ENCODE data around the gene GLDN.

The GLDN gene

DNA sequence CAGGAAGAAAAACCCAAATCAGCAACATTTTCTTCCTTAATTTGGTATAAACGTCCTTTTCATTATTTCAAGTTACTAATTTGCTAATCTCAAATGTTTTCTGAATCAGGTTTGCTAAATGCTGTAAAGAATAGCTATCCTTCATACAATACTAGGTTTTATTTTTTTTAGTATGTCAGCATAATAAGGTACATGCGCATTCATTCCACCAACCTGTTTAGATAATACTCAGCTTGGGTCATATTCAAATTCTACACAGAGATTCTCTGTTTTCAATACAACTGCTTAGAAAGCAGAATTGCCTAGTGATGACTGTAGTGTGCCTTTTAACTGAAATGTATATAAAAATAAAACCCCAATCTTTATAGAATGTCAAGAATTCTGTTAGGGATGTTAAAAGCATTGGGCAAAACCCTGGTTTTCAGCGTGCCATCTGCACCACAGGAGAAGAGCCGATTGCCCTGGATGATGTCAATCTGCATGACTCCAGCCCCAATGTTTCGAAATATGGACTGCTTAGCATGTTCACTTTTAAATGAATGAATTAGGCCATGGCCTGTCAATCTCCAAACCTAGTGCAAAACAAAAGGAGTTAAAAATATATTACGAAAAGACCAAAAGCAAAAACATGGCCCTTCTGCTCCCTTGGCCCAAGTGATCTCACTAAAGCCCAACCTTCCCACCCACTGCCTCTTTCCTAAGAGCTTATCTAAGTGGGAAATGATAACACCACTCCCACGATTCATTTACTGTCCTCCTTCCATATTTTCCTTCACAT lies 107.4 kb downstream of the GLDN start:
- DNase-seq, result no peak

DNA sequence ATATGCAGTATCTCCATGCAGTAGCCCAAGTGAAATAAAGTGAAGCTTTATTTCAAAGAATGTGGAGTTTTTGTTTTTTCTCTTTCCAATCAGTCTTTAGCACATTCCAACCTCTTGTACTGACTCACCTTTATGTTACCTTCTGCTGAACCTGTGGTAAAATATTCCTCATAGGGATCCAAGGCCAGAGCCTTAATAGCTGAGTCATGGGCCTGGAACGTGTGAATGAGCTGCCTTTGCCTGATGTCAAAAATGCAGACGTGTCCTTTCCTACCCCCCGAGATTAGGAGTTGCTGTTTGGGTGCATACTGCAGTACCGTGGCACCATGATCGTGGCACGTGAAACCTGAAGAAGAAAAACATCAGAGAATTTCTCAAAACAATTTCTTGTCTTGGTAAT lies 108.5 kb downstream of the GLDN start:
- DNase-seq, result no peak

Measured in activated effector memory CD4-positive, alpha-beta T cell treated with Interleukin-2 at 50 U/mL for 16 hours (primary cell).